ENCODE measurements around the gene LRRC56. TPM values are rescaled to one million over a fixed set of nuclear protein-coding genes. Genes with fewer than 3 reads are reported as not detected.

Gene LRRC56
- total and polyA plus RNA-seq, 2 of the 13 experiments (the other 11 are each of a cell fraction or from before 2014, with no cell fraction given), result 0.11 to 0.29 TPM

- TF ChIP-seq ZBTB7B (CRISPR knock-in tag; IDR thresholded peaks at IDR 0.05) (peak; percentile 34; the same call in 1 of the 2 replicates), TFAP4 (IDR thresholded peaks at IDR 0.05; ENCODE audit: borderline replicate concordance, low read depth) (peak; percentile 66; the same call in 1 of the 2 replicates), ZFY (CRISPR knock-in tag; IDR thresholded peaks at IDR 0.05) (peak; percentile 59), YEATS4 (CRISPR knock-in tag; IDR thresholded peaks at IDR 0.05; ENCODE audit: borderline replicate concordance) (peak; percentile 82), SRY (CRISPR knock-in tag; IDR thresholded peaks at IDR 0.05) (0 out of 2 replicates have a peak, but pooled peaks have one; percentile 1), ZNF574 (CRISPR knock-in tag; IDR thresholded peaks at IDR 0.05) (peak; percentile 76), ZNF329 (CRISPR knock-in tag; IDR thresholded peaks at IDR 0.05; ENCODE audit: low read depth) (peak; percentile 56), ZNF101 (CRISPR knock-in tag; IDR thresholded peaks at IDR 0.05; ENCODE audit: borderline replicate concordance, low read depth) (0 out of 2 replicates have a peak, but pooled peaks have one; percentile 29), TP53 (CRISPR knock-in tag; conservative IDR thresholded peaks at IDR 0.05) (no peak), SAP130 (CRISPR knock-in tag; IDR thresholded peaks at IDR 0.05; ENCODE audit: low read depth) (peak; percentile 51; the same call in 1 of the 2 replicates), ZZZ3 (CRISPR knock-in tag; IDR thresholded peaks at IDR 0.05; ENCODE audit: borderline replicate concordance) (0 out of 2 replicates have a peak, but pooled peaks have one; percentile 9), MXI1 (IDR thresholded peaks at IDR 0.05; ENCODE audit: borderline replicate concordance, low read depth, low read length) (peak; percentile 87; the same call in 2 of the 3 replicates)
These were observed 31.2 kb downstream of the LRRC56 start (continued) for GRCh38 chr11:568306-569157.
